Suprapubic skin (tissue), 4 donors: Measurements from ENCODE around the gene SLITRK4. TPM values are rescaled to one million over a fixed set of nuclear protein-coding genes. Genes with fewer than 3 reads are reported as not detected.

Experiments
- DNase-seq, 2 donors: peaks; one replicate each; pipeline ENCODE4 v3.0.0-alpha.2; 2019; ENCODE audit warnings: low spot score in 2 of 2
- H3K27ac ChIP-seq: fragments of 200-600 bp; sonication (generic); one replicate; pipeline ENCODE4 v1.5.1; 2019
- H3K27me3 ChIP-seq: fragments of 200-600 bp; sonication (generic); one replicate; pipeline ENCODE4 v1.5.1; 2019
- H3K36me3 ChIP-seq: fragments of 200-600 bp; sonication (generic); one replicate; pipeline ENCODE4 v1.5.1; 2019
- H3K4me1 ChIP-seq: fragments of 200-600 bp; sonication (generic); one replicate; pipeline ENCODE4 v1.5.1; 2019
- H3K4me3 ChIP-seq: fragments of 200-600 bp; sonication (generic); one replicate; pipeline ENCODE4 v1.5.1; 2019; ENCODE audit warnings: mild to moderate bottlenecking
- H3K9me3 ChIP-seq: fragments of 200-600 bp; sonication (generic); one replicate; pipeline ENCODE4 v1.5.1; 2019
- CTCF ChIP-seq, 2 donors: fragments of 200-600 bp in 1 of 2; fragments of 450-650 bp in 1 of 2; sonication (generic) in 1 of 2; IDR thresholded peaks; one replicate each; pipeline ENCODE4 v1.5.1; 2016 to 2019; ENCODE audit warnings: antibody characterized with exemption in 2 of 2, mild to moderate bottlenecking in 1 of 2, moderate library complexity in 1 of 2
- EP300 ChIP-seq: sonication (generic); formaldehyde crosslinking; IDR thresholded peaks from one replicate; pipeline ENCODE4 v1.6.1; 2017; ENCODE audit warnings: antibody characterized with exemption
- POLR2A ChIP-seq, 2 donors: fragments of 450-650 bp; IDR thresholded peaks; one replicate each; pipeline ENCODE4 v1.6.1; 2017; ENCODE audit warnings: antibody characterized with exemption in 2 of 2, mild to moderate bottlenecking in 2 of 2, moderate library complexity in 2 of 2
- POLR2AphosphoS5 ChIP-seq, 3 donors: sonication (generic); formaldehyde crosslinking; IDR thresholded peaks; one replicate each; pipeline ENCODE4 v1.6.1; 2017; ENCODE audit warnings: antibody characterized with exemption in 3 of 3
- WGBS: methylation state at CpG from one replicate; pipeline ENCODE4 v1.1.5; 2018; 5-methylcytosine and 5-hydroxymethylcytosine counted together
- total RNA-seq, 4 donors: library from RNA; depleted of rRNA; stranded (reverse); fragments of >200 nt; gene quantifications; one replicate each; pipeline ENCODE4 v1.1.0, GENCODE V29; 2016

SLITRK4 gene
- total RNA-seq, 4 donors from 2014 or later, result 0.95 to 3.4 (median 1.9) TPM

DNA sequence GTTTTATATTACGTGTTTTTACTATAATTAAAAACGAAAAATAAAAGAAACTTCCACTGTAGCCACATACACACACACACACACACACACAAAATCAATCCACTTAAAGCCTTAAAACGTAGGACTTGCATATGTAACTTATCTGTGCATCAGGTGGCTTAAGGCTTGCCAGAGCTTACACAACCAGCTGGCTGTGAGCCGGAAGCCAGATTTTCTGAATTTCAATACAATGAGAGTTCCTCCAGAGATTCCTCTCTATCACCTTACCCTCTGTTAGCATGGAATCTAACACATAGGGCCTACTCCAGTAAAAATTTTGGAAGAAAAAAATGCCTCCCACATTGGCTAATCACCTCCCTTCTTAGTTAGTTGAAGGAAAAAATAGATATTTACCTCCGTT, 27.9 kb upstream of the SLITRK4 start:
- Histone ChIP-seq H3K9me3 (no peaks in the 10 kb centered on the region), H3K4me3 (no peak overlapping the region), H3K27me3 (no peaks in the 10 kb centered on the region), H3K27ac (no peak overlapping the region), H3K36me3 (no peaks in the 10 kb centered on the region), H3K4me1 (no peaks in the 10 kb centered on the region)
- 37% methylated on average over 5 of the region's 5 CpGs for WGBS
- TF ChIP-seq POLR2AphosphoS5 (IDR thresholded peaks at IDR 0.05) (no peak), POLR2A (IDR thresholded peaks at IDR 0.05) (no peak), EP300 (no peak), CTCF (IDR thresholded peaks at IDR 0.05) (no peak)
- DNase-seq, result no peak

GRCh38 chrX:143661286-143661685, 25.4 kb upstream of the SLITRK4 start:
- Histone ChIP-seq H3K9me3 (no peaks in the 10 kb centered on the region), H3K4me1 (no peaks in the 10 kb centered on the region), H3K27ac (no peak overlapping the region), H3K27me3 (no peaks in the 10 kb centered on the region), H3K36me3 (no peaks in the 10 kb centered on the region), H3K4me3 (no peak overlapping the region)
- DNase-seq, result no peak
- TF ChIP-seq POLR2A (IDR thresholded peaks at IDR 0.05) (no peak), CTCF (IDR thresholded peaks at IDR 0.05) (no peak), EP300 (no peak), POLR2AphosphoS5 (IDR thresholded peaks at IDR 0.05) (no peak)

GRCh38 chrX:143648705-143649104, 12.8 kb upstream of the SLITRK4 start:
- TF ChIP-seq POLR2AphosphoS5 (IDR thresholded peaks at IDR 0.05) (no peak), EP300 (no peak), POLR2A (IDR thresholded peaks at IDR 0.05) (no peak), CTCF (IDR thresholded peaks at IDR 0.05) (no peak)

DNA sequence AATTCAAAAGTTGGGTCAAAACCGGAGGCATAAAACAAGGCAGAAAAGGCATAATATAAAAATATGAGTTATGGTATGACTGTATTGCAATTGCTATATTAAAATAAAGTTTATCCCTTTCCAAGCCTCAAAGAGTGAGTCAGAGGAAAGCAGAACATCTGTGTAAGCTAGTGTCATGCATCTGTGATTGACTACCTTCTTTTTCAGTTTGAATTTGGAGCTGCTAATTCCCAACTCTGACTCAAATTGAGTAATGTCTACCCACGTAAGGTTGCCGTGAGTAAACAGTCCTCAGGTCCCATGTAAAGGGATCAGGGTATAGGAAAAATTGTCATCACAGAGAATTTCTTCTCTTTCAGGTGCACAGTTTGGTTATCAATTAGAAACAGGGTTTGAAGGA, 6.5 kb upstream of the SLITRK4 start:
- TF ChIP-seq POLR2A (IDR thresholded peaks at IDR 0.05) (no peak), EP300 (no peak)
- no peaks in the 10 kb centered on the region for H3K27me3 ChIP-seq
- no peak overlapping the region for H3K4me3 ChIP-seq
- no peaks in the 10 kb centered on the region for H3K9me3 ChIP-seq
- H3K27ac ChIP-seq, result no peak overlapping the region
- 50% methylated on average over 3 of the region's 3 CpGs for WGBS
- no peak for DNase-seq
- H3K36me3 ChIP-seq, result no peaks in the 10 kb centered on the region
- no peaks in the 10 kb centered on the region for H3K4me1 ChIP-seq

More at GRCh38 chrX:143648705-143649104, 12.8 kb upstream of the SLITRK4 start:
- 28% methylated on average over 2 of the region's 2 CpGs for WGBS
- H3K9me3 ChIP-seq, result no peaks in the 10 kb centered on the region
- no peak for DNase-seq
- H3K27me3 ChIP-seq, result no peaks in the 10 kb centered on the region
- H3K36me3 ChIP-seq, result no peaks in the 10 kb centered on the region
- no peaks in the 10 kb centered on the region for H3K4me1 ChIP-seq
- H3K4me3 ChIP-seq, result no peak overlapping the region
- H3K27ac ChIP-seq, result no peak overlapping the region

GRCh38 chrX:143636831-143637230, 930 bp upstream of the SLITRK4 start:
- no peaks in the 10 kb centered on the region for H3K9me3 ChIP-seq
- no peak overlapping the region for H3K27ac ChIP-seq
- no peak for TF ChIP-seq CTCF (IDR thresholded peaks at IDR 0.05)
- no peak for TF ChIP-seq EP300
- TF ChIP-seq POLR2A (IDR thresholded peaks at IDR 0.05), result no peak
- no peak for TF ChIP-seq POLR2AphosphoS5 (IDR thresholded peaks at IDR 0.05)
- peaks cover 6% of the 10 kb centered on the region for H3K27me3 ChIP-seq
- H3K4me1 ChIP-seq, result peaks cover 8% of the 10 kb centered on the region
- 41% methylated on average over 2 of the region's 2 CpGs for WGBS
- no peak for DNase-seq
- H3K36me3 ChIP-seq, result no peaks in the 10 kb centered on the region
- no peak overlapping the region for H3K4me3 ChIP-seq
